Sciatic nerve (tissue), 2 donors: ENCODE results near the gene TSTD1. TPM values are rescaled to one million over a fixed set of nuclear protein-coding genes. Genes with fewer than 3 reads are reported as not detected.

Source experiments
- ATAC-seq: fragments of 200-7000 bp; cut with Tn5 transposase; one replicate; pipeline ENCODE4 v1.9.1; 2020; ENCODE audit warnings: mild to moderate bottlenecking, moderate library complexity
- DNase-seq: peaks from one replicate; pipeline ENCODE4 v3.0.0-alpha.2; 2020; ENCODE audit warnings: low spot score
- intact Hi-C: fragments of 100-400 bp; cut with DNase I; formaldehyde crosslinking; loops from one replicate; pipeline ENCODE4 v1.14.2; 2022
- total RNA-seq: library from RNA; stranded (reverse); fragmentation: NEBNext Ultra II Directional; extraction: Animal tissue kit (Norgen Biotek cat#: 25700); gene quantifications from one replicate; pipeline ENCODE4 v1.2.1, GENCODE V29; 2021
- donor health status: DM: no; HTN: no; CAD: no.
- donor health status: DM: no; HTN: no; CAD: no.

TSTD1 gene
- 13.1 TPM for total RNA-seq

GRCh38 chr1:161038523-161039153 lies at the start of gene TSTD1:
Gene TSTD1, minus strand, starts transcription at chr1:161038964. Its CDS starts 75 bp downstream, at chr1:161038889.
- ATAC-seq (peak; percentile 87), DNase-seq (peak; percentile 64)
- intact Hi-C loops = no loop called here

- no peak for DNase-seq
- ATAC-seq = no peak
- intact Hi-C loops = no loop called here
Observed at GRCh38 chr1:161086457-161086856, 47.7 kb upstream of the TSTD1 start.

- DNase-seq (no peak), ATAC-seq (no peak)
- intact Hi-C loops = no loop called here
Observed at GRCh38 chr1:161085165-161085564, 46.4 kb upstream of the TSTD1 start.

GRCh38 chr1:161084597-161084988 lies 45.8 kb upstream of the TSTD1 start:
- intact Hi-C loops = no loop called here
- no peak for DNase-seq
- ATAC-seq = no peak

- intact Hi-C loops = no loop called here
- DNase-seq (no peak), ATAC-seq (no peak)
Observed at GRCh38 chr1:161083748-161084596, 45.2 kb upstream of the TSTD1 start.

GRCh38 chr1:161082996-161083747 lies 44.4 kb upstream of the TSTD1 start:
- DNase-seq (no peak), ATAC-seq (peak; percentile 87)
- intact Hi-C loops = no loop called here

- intact Hi-C loops = no loop called here
- no peak for DNase-seq
- no peak for ATAC-seq
Observed at GRCh38 chr1:161082483-161082882, 43.7 kb upstream of the TSTD1 start.

- DNase-seq (no peak), ATAC-seq (no peak)
- intact Hi-C loops = no loop called here
Observed at GRCh38 chr1:161081519-161081918, 42.8 kb upstream of the TSTD1 start.

GRCh38 chr1:161080441-161081405 lies 42.0 kb upstream of the TSTD1 start:
- no peak for DNase-seq
- intact Hi-C loops = no loop called here
- no peak for ATAC-seq

GRCh38 chr1:161079436-161080110 lies 40.8 kb upstream of the TSTD1 start:
- DNase-seq (no peak), ATAC-seq (no peak)
- intact Hi-C loops = no loop called here

GRCh38 chr1:161077426-161077825 lies 38.7 kb upstream of the TSTD1 start:
- intact Hi-C loops = no loop called here
- DNase-seq = no peak
- no peak for ATAC-seq

GRCh38 chr1:161076410-161076809 lies 37.6 kb upstream of the TSTD1 start:
- ATAC-seq (no peak), DNase-seq (no peak)
- intact Hi-C loops = no loop called here

GRCh38 chr1:161074676-161075368 lies 36.1 kb upstream of the TSTD1 start:
- DNase-seq = no peak
- intact Hi-C loops = no loop called here

GRCh38 chr1:161073474-161074121 lies 34.8 kb upstream of the TSTD1 start:
- intact Hi-C loops = no loop called here

More at GRCh38 chr1:161074676-161075368, 36.1 kb upstream of the TSTD1 start:
- ATAC-seq = no peak

GRCh38 chr1:161072751-161073449 lies 34.1 kb upstream of the TSTD1 start:
- ATAC-seq (no peak), DNase-seq (no peak)
- intact Hi-C loops = no loop called here

More at GRCh38 chr1:161073474-161074121, 34.8 kb upstream of the TSTD1 start:
- no peak for DNase-seq
- no peak for ATAC-seq

GRCh38 chr1:161071886-161072371 lies 33.2 kb upstream of the TSTD1 start:
- ATAC-seq = no peak

More at GRCh38 chr1:161071886-161072371, 33.2 kb upstream of the TSTD1 start:
- DNase-seq = no peak
- intact Hi-C loops = no loop called here
